Transverse colon (tissue), 4 donors: ENCODE measurements around the gene SCD5. TPM values are rescaled to one million over a fixed set of nuclear protein-coding genes. Genes with fewer than 3 reads are reported as not detected.

Experiments
- DNase-seq: peaks from one replicate; pipeline ENCODE4 v3.0.0-alpha.2; 2019
- H3K27ac ChIP-seq, 4 donors: fragments of 200-600 bp; sonication (generic); 2 replicates each; pipeline ENCODE4 v1.5.1; 2016 to 2018; ENCODE audit warnings: inconsistent platforms in 4 of 4
- H3K27me3 ChIP-seq: fragments of 200-600 bp; sonication (generic); 2 replicates; pipeline ENCODE4 v1.5.1; 2017; ENCODE audit warnings: inconsistent platforms
- H3K36me3 ChIP-seq, 4 donors: fragments of 200-600 bp; sonication (generic); 2 replicates each; pipeline ENCODE4 v1.5.1; 2017 to 2019; ENCODE audit warnings: inconsistent platforms in 4 of 4
- H3K4me1 ChIP-seq, 4 donors: fragments of 200-600 bp; sonication (generic); 2 replicates each; pipeline ENCODE4 v1.5.1; 2017 to 2020; ENCODE audit warnings: inconsistent platforms in 4 of 4
- H3K4me3 ChIP-seq, 4 donors: fragments of 200-600 bp; sonication (generic); 1 replicate in 1 of 4; 2 replicates in 3 of 4; pipeline versions ENCODE4 v1.5.1 to v1.6.1; 2017 to 2019; ENCODE audit warnings: inconsistent platforms in 4 of 4
- H3K9me3 ChIP-seq, 2 donors: fragments of 200-600 bp; sonication (generic); 2 replicates each; pipeline ENCODE4 v1.5.1; 2017 to 2019; ENCODE audit warnings: inconsistent platforms in 2 of 2
- EP300 ChIP-seq: sonication (generic); formaldehyde crosslinking; IDR thresholded peaks from one replicate; pipeline ENCODE4 v1.6.1; 2017; ENCODE audit warnings: antibody characterized with exemption, low read depth
- POLR2A ChIP-seq: fragments of 450-650 bp; IDR thresholded peaks from one replicate; pipeline ENCODE4 v1.6.1; 2016; ENCODE audit warnings: antibody characterized with exemption, mild to moderate bottlenecking, moderate library complexity
- POLR2AphosphoS5 ChIP-seq, 3 donors: sonication (generic); formaldehyde crosslinking; IDR thresholded peaks; one replicate each; pipeline ENCODE4 v1.6.1; 2016; ENCODE audit warnings: antibody characterized with exemption in 3 of 3
- WGBS, 2 donors: methylation state at CpG; one replicate each; pipeline ENCODE4 v1.1.5; 2018; ENCODE audit warnings: low coverage in 1 of 2; 5-methylcytosine and 5-hydroxymethylcytosine counted together
- in situ Hi-C, 4 donors: fragments of 200-750 bp; cut with MboI; loops; one replicate each; pipeline versions ENCODE4 v1.15.0 to v1.15.1; 2017; ENCODE audit warnings: low sequenced_read_pairs in 3 of 4, low pct_ligation_motif_present in 1 of 4, low pct_unique_long_range_greater_than_20kb in 1 of 4
- intact Hi-C: fragments of 100-400 bp; cut with DNase I; formaldehyde crosslinking; loops from one replicate; pipeline ENCODE4 v1.15.1; 2023; ENCODE audit warnings: low total_unique reads
- total RNA-seq, 4 donors: library from RNA; depleted of rRNA; stranded (reverse); fragments of >200 nt; gene quantifications; one replicate each; pipeline ENCODE4 v1.1.0, GENCODE V29; 2016
- TF ChIP-seq, protein P1 (sequence below), 5 experiments: fragments of 200-600 bp in 3 of 5; fragments of 450-650 bp in 2 of 5; sonication (generic) in 3 of 5; IDR thresholded peaks; 1 replicate in 2 of 5; 2 replicates in 3 of 5; pipeline ENCODE4 v1.5.1; 2016 to 2017; ENCODE audit warnings: antibody characterized with exemption in 5 of 5, inconsistent platforms in 3 of 5, mild to moderate bottlenecking in 2 of 5, moderate library complexity in 1 of 5

Gene SCD5
- total RNA-seq, 4 donors from 2014 or later, result 1.5 to 7.5 (median 3.5) TPM

DNA sequence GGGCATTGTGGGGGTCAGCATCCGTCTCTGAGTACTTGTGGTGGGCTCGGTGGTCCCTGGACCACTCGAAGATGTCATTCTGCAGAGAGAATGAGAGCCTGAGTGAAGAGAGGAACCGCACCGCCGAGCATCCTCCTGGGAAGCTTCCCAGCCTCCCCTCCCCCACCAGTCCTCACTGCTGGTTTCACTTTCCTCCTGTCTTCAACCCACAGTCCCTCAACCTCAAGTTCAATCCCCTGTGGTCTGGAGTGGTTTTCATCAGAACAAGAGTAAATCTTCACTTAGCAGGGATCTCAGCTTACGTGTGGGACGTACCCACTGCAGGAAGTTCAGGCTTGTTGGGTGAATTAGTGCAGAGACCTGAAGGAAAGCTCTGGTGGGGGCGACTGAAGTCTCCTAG is 117.8 kb downstream of the SCD5 start:
- Histone ChIP-seq H3K4me1 (no peaks in the 10 kb centered on the region), H3K36me3 (no peaks in the 10 kb centered on the region), H3K9me3 (no peaks in the 10 kb centered on the region), H3K4me3 (no peak overlapping the region), H3K27ac (no peak overlapping the region), H3K27me3 (no peaks in the 10 kb centered on the region)
- TF ChIP-seq, protein P1, sequence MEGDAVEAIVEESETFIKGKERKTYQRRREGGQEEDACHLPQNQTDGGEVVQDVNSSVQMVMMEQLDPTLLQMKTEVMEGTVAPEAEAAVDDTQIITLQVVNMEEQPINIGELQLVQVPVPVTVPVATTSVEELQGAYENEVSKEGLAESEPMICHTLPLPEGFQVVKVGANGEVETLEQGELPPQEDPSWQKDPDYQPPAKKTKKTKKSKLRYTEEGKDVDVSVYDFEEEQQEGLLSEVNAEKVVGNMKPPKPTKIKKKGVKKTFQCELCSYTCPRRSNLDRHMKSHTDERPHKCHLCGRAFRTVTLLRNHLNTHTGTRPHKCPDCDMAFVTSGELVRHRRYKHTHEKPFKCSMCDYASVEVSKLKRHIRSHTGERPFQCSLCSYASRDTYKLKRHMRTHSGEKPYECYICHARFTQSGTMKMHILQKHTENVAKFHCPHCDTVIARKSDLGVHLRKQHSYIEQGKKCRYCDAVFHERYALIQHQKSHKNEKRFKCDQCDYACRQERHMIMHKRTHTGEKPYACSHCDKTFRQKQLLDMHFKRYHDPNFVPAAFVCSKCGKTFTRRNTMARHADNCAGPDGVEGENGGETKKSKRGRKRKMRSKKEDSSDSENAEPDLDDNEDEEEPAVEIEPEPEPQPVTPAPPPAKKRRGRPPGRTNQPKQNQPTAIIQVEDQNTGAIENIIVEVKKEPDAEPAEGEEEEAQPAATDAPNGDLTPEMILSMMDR (IDR thresholded peaks at IDR 0.05), result no peak
- TF ChIP-seq POLR2AphosphoS5 (IDR thresholded peaks at IDR 0.05) (no peak), EP300 (no peak), POLR2A (no peak)
- in situ Hi-C loops (no loop called here), intact Hi-C loops (no loop called here)
- no peak for DNase-seq
- 78% methylated on average over 9 of the region's 9 CpGs; no CpG with 5 or more reads in 1 of the 2 donors for WGBS, 2 donors

DNA sequence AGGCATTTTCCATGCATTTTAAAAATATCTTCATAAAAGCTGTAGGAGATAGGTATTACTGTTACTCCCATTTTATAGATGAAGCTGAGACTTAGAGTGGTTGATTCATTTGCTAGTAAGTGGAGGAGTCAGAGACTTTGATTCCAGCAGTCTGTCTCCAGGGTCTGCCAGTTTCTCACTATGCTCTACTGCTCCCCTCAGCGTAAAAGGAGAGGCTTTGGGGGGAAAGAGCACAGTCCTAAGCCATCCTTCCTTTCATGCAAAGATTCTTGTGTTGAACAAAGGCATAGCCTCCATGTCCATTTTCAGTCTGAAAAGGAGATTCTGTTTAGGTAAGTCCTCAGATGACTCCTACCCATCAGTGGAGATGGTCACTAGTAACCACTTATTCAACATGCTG is 119.1 kb downstream of the SCD5 start:
- Histone ChIP-seq H3K27ac (no peak overlapping the region), H3K4me3 (no peak overlapping the region), H3K27me3 (no peaks in the 10 kb centered on the region), H3K9me3 (no peaks in the 10 kb centered on the region), H3K4me1 (no peaks in the 10 kb centered on the region), H3K36me3 (no peaks in the 10 kb centered on the region)
- no peak for DNase-seq
- TF ChIP-seq POLR2AphosphoS5 (IDR thresholded peaks at IDR 0.05), result no peak
- in situ Hi-C loops (no loop called here), intact Hi-C loops (no loop called here)
- 50 to 78% methylated on average over 1 of the region's 1 CpG for WGBS, 2 donors

DNA sequence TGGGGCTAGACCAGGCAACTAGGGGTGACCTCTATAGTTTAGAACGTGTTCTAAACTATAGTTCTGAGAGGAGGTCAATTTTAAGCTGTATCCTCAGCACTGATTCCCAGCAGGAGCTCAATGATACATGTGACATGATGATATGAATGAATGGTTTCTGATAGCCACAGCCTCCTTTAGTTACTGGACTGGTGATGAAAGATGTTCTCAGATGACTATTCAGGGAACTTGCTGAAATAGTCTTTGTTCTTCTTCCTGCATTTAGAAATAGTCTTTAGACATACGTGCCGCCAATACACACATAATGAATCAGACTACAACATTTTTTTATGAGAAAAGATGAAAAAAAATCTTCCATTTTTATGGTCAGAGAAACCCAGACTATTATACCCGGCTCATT is 120.5 kb downstream of the SCD5 start:
- intact Hi-C loops, result no loop called here
- TF ChIP-seq, protein P1 (IDR thresholded peaks at IDR 0.05), result no peak
- no peak overlapping the region for H3K4me3 ChIP-seq
- no peaks in the 10 kb centered on the region for H3K9me3 ChIP-seq
- no peak overlapping the region for H3K27ac ChIP-seq
- WGBS, 2 donors, result 65% methylated on average over 3 to 4 of the region's 4 CpGs
- no peaks in the 10 kb centered on the region for H3K36me3 ChIP-seq
- H3K27me3 ChIP-seq, result no peaks in the 10 kb centered on the region
- no peaks in the 10 kb centered on the region for H3K4me1 ChIP-seq
- in situ Hi-C loops, result no loop called here
- DNase-seq, result no peak

DNA sequence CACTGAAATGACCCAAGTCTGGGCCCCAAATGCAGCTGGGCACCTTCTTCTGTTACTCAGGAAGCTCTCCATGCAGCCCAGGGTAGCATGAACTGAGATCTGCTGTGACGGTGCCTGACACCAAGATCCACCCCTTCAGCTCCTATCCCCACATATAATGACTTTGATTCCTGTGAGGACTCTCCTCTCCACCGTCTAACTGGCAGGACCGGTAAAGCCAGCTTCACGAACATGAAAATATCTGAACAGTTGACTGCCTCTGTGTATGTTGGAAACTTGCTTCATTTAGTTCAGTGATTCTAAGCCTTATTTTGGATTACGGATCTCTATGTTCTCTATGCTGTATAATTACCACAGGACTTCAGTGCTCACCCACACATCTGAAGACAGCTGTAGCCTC is 121.3 kb downstream of the SCD5 start:
- H3K4me1 ChIP-seq, result no peaks in the 10 kb centered on the region
- no peaks in the 10 kb centered on the region for H3K36me3 ChIP-seq
- WGBS, 2 donors, result 60 to 68% methylated on average over 4 to 5 of the region's 5 CpGs
- TF ChIP-seq POLR2A, result no peak
- no peak for TF ChIP-seq EP300
- TF ChIP-seq POLR2AphosphoS5 (IDR thresholded peaks at IDR 0.05), result no peak
- TF ChIP-seq, protein P1 (IDR thresholded peaks at IDR 0.05), result no peak
- H3K4me3 ChIP-seq, result no peak overlapping the region
- intact Hi-C loops, result no loop called here
- H3K27ac ChIP-seq, result no peak overlapping the region
- H3K27me3 ChIP-seq, result no peaks in the 10 kb centered on the region
- no peaks in the 10 kb centered on the region for H3K9me3 ChIP-seq
- no peak for DNase-seq
- in situ Hi-C loops, result no loop called here

DNA sequence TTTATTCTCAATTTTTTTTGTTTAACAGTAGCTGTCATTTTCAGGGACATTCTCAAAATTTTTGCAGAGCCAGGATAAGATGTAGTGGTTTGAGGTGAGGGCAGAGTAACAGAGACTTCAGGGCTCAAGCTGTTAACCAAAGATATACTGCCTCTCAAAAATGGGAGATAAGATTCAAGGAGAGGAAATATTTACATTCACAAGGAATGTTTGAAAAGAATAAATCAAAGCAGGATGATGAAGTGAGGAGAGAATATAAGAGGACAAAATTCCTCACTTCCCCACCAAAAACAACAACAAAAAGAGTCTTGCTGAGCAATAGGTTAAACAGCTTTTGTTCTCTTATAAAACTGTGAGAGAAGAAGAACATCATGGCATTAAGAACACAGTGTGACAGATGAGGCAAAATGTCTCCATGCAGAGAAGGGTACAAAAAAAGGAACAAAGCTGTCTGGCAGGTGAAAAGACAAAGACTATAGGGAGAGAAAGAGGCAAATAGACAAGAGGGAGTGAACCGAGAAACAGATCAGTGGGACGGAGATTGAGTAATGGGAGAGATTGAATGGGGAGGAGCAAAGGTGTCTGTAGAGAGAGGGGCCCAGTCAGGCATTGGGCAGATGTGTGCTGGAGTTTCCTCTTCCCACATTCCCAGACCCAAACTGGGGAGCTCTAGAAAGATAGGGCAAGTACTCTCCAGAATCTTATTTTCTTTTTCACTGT is 130.7 kb downstream of the SCD5 start:
- H3K36me3 ChIP-seq, result no peaks in the 10 kb centered on the region
- WGBS, 2 donors, result 83 to 100% methylated on average over 2 of the region's 2 CpGs
- no peaks in the 10 kb centered on the region for H3K27me3 ChIP-seq
- in situ Hi-C loops (no loop called here), intact Hi-C loops (no loop called here)
- TF ChIP-seq, protein P1 (IDR thresholded peaks at IDR 0.05), result no peak
- TF ChIP-seq POLR2A (no peak), EP300 (no peak), POLR2AphosphoS5 (IDR thresholded peaks at IDR 0.05) (no peak)
- no peak overlapping the region for H3K4me3 ChIP-seq
- no peaks in the 10 kb centered on the region for H3K9me3 ChIP-seq
- no peaks in the 10 kb centered on the region for H3K4me1 ChIP-seq
- no peak for DNase-seq
- no peak overlapping the region for H3K27ac ChIP-seq
